ENCODE data around the gene NKX6-2. TPM values are rescaled to one million over a fixed set of nuclear protein-coding genes. Genes with fewer than 3 reads are reported as not detected.

The NKX6-2 gene
- polyA plus RNA-seq, 1 donor (not counting 4 experiments of a cell fraction or from before 2014, with no cell fraction given) = not detected

- H3K27me3 ChIP-seq (ENCODE audit: control insufficient read depth, extremely low read depth, insufficient read depth, low read length) = no peaks in the 10 kb centered on the region
- H3K27ac ChIP-seq (ENCODE audit: control insufficient read depth, insufficient read depth, low read length) = no peak overlapping the region
- no peak overlapping the region for H2AFZ ChIP-seq (ENCODE audit: control insufficient read depth, low read length)
- H3K9ac ChIP-seq (ENCODE audit: control insufficient read depth, extremely low read depth, insufficient read depth, low read length) = no peak overlapping the region
- DNase-seq (ENCODE audit: low read depth, low spot score) (no peak), FAIRE-seq (no peak)
- dilution Hi-C loops (cut with MboI; ENCODE audit: extremely low pct_ligation_motif_present, low sequenced_read_pairs) = no loop called here
- TF ChIP-seq CTCF (optimal IDR thresholded peaks at IDR 0.05 in 1 of 3, IDR thresholded peaks at IDR 0.05 in 1 of 3, conservative IDR thresholded peaks at IDR 0.05 in 1 of 3; ENCODE audit: extremely low read depth in 1 of 3, insufficient read depth in 2 of 3, low read length in 3 of 3) (no peak), EZH2 (IDR thresholded peaks at IDR 0.05; ENCODE audit: low read length) (no peak)
- no peaks in the 10 kb centered on the region for H3K36me3 ChIP-seq (ENCODE audit: control insufficient read depth in 2 of 2, extremely low read depth in 1 of 2, insufficient read depth in 2 of 2, low read length in 2 of 2)
- H3K9me3 ChIP-seq (ENCODE audit: control insufficient read depth, low read depth, low read length) = peaks cover 2% of the 10 kb centered on the region
- H3K79me2 ChIP-seq (ENCODE audit: control insufficient read depth, insufficient read depth, low read length) = no peaks in the 10 kb centered on the region
- no peak overlapping the region for H3K4me3 ChIP-seq (ENCODE audit: control insufficient read depth in 2 of 3, extremely low read depth in 1 of 3, insufficient read depth in 2 of 3, low read depth in 1 of 3, low read length in 3 of 3)
- no peak overlapping the region for H3K4me2 ChIP-seq (ENCODE audit: control insufficient read depth, extremely low read depth, insufficient read depth, low read depth, low read length)
- H4K20me1 ChIP-seq (ENCODE audit: control insufficient read depth, extremely low read depth, insufficient read depth, low read length) = no peaks in the 10 kb centered on the region
- H3K9me1 ChIP-seq (ENCODE audit: control insufficient read depth, extremely low read depth, insufficient read depth, low read length) = no peaks in the 10 kb centered on the region
- no peaks in the 10 kb centered on the region for H3K4me1 ChIP-seq (ENCODE audit: control insufficient read depth, extremely low read depth, insufficient read depth, low read length)
These were observed 9.8 kb downstream of the NKX6-2 start for GRCh38 chr10:132776186-132776585.

- Histone ChIP-seq H3K4me2 (ENCODE audit: control insufficient read depth, extremely low read depth, insufficient read depth, low read depth, low read length) (no peak overlapping the region), H3K4me3 (ENCODE audit: control insufficient read depth in 2 of 3, extremely low read depth in 1 of 3, insufficient read depth in 2 of 3, low read depth in 1 of 3, low read length in 3 of 3) (no peak overlapping the region), H3K9me1 (ENCODE audit: control insufficient read depth, extremely low read depth, insufficient read depth, low read length) (no peaks in the 10 kb centered on the region), H3K79me2 (ENCODE audit: control insufficient read depth, insufficient read depth, low read length) (no peaks in the 10 kb centered on the region), H3K27me3 (ENCODE audit: control insufficient read depth, extremely low read depth, insufficient read depth, low read length) (no peaks in the 10 kb centered on the region), H3K36me3 (ENCODE audit: control insufficient read depth in 2 of 2, extremely low read depth in 1 of 2, insufficient read depth in 2 of 2, low read length in 2 of 2) (no peaks in the 10 kb centered on the region), H3K4me1 (ENCODE audit: control insufficient read depth, extremely low read depth, insufficient read depth, low read length) (no peaks in the 10 kb centered on the region), H4K20me1 (ENCODE audit: control insufficient read depth, extremely low read depth, insufficient read depth, low read length) (no peaks in the 10 kb centered on the region), H3K9ac (ENCODE audit: control insufficient read depth, extremely low read depth, insufficient read depth, low read length) (no peak overlapping the region), H3K27ac (ENCODE audit: control insufficient read depth, insufficient read depth, low read length) (no peak overlapping the region), H3K9me3 (ENCODE audit: control insufficient read depth, low read depth, low read length) (peaks cover 2% of the 10 kb centered on the region), H2AFZ (ENCODE audit: control insufficient read depth, low read length) (no peak overlapping the region)
- DNase-seq (ENCODE audit: low read depth, low spot score) (no peak), FAIRE-seq (no peak)
- TF ChIP-seq CTCF (optimal IDR thresholded peaks at IDR 0.05 in 1 of 3, IDR thresholded peaks at IDR 0.05 in 1 of 3, conservative IDR thresholded peaks at IDR 0.05 in 1 of 3; ENCODE audit: extremely low read depth in 1 of 3, insufficient read depth in 2 of 3, low read length in 3 of 3) (no peak), EZH2 (IDR thresholded peaks at IDR 0.05; ENCODE audit: low read length) (no peak)
- dilution Hi-C loops (cut with MboI; ENCODE audit: extremely low pct_ligation_motif_present, low sequenced_read_pairs) = no loop called here
These were observed 10.8 kb downstream of the NKX6-2 start for GRCh38 chr10:132774902-132775863.
